GM12891 (cell line): ENCODE results near the gene GLCCI1.

Experiments
- POLR2A ChIP-seq: IDR thresholded peaks from 2 replicates; pipeline ENCODE4 v1.6.1; 2011; ENCODE audit warnings: low read depth, low read length, control low read depth
- POLR2AphosphoS5 ChIP-seq: IDR thresholded peaks from 2 replicates; pipeline ENCODE4 v1.6.1; 2011; ENCODE audit warnings: low read depth, low read length, control low read depth
- SPI1 ChIP-seq: IDR thresholded peaks from 2 replicates; pipeline ENCODE4 v1.6.1; 2011; ENCODE audit warnings: low read depth, low read length, control low read depth
- TAF1 ChIP-seq: IDR thresholded peaks from 2 replicates; pipeline ENCODE4 v1.6.1; 2011; ENCODE audit warnings: low read depth, low read length, control low read depth

- TF ChIP-seq TAF1 (no peak), POLR2A (no peak), POLR2AphosphoS5 (no peak), SPI1 (no peak)
These were observed 76.3 kb downstream of the GLCCI1 start for GRCh38 chr7:8044761-8045430.
